Activated CD4-positive, alpha-beta memory T cell treated with anti-CD3 and anti-CD28 coated beads, Interleukin-2, amount 10 ng/mL, durations not matched to agents 7 days and 5 days (primary cell): ENCODE results near the gene ZNF593. TPM values are rescaled to one million over a fixed set of nuclear protein-coding genes. Genes with fewer than 3 reads are reported as not detected.

Experiments
- CTCF ChIA-PET: fragments of 350-600 bp; sonication (Branson Sonifier 250); formaldehyde crosslinking; loops from one replicate; lab custom pipeline; 2021; ENCODE audit warnings: antibody characterized with exemption, inconsistent platforms; lab: Charles Lee
- POLR2A ChIA-PET: fragments of 350-600 bp; sonication (Branson Sonifier 250); formaldehyde crosslinking; loops from one replicate; lab custom pipeline; 2021; ENCODE audit warnings: antibody characterized with exemption; lab: Charles Lee
- DNase-seq: peaks from one replicate; pipeline ENCODE4 v3.0.0-alpha.2; 2020
- H3K27ac Mint-ChIP-seq: one replicate; pipeline ENCODE4 v1.8.0; 2021; ENCODE audit warnings: mild to moderate bottlenecking, mixed read lengths
- H3K27me3 Mint-ChIP-seq: one replicate; pipeline ENCODE4 v1.8.0; 2021; ENCODE audit warnings: mixed read lengths
- H3K36me3 Mint-ChIP-seq: one replicate; pipeline ENCODE4 v1.8.0; 2021; ENCODE audit warnings: low read depth, mixed read lengths
- H3K4me1 Mint-ChIP-seq: one replicate; pipeline ENCODE4 v1.8.0; 2021; ENCODE audit warnings: mixed read lengths
- H3K4me3 Mint-ChIP-seq: one replicate; pipeline ENCODE4 v1.8.0; 2021; ENCODE audit warnings: mild to moderate bottlenecking, mixed read lengths
- H3K9me3 Mint-ChIP-seq: one replicate; pipeline ENCODE4 v1.8.0; 2021; ENCODE audit warnings: mixed read lengths
- total RNA-seq, 2 experiments: library from RNA; stranded (reverse); gene quantifications; one replicate each; pipeline ENCODE4 v1.2.3, GENCODE V29; 2021

ZNF593 gene
- total RNA-seq, 2 experiments from 2014 or later: 20.3 to 22.9 TPM

- H3K27me3 Mint-ChIP-seq: no peaks in the 10 kb centered on the region
- H3K4me1 Mint-ChIP-seq: no peaks in the 10 kb centered on the region
- CTCF ChIA-PET: interaction anchor here (1.3 to 3.2 kb wide), 4 partner anchors 10 to 55 kb away, joined by 3 to 13 read pairs (median 4); partner anchors contain the start of genes CEP85 and ZNF593
- H3K4me3 Mint-ChIP-seq: no peak overlapping the region
- no peaks in the 10 kb centered on the region for H3K36me3 Mint-ChIP-seq
- no peaks in the 10 kb centered on the region for H3K9me3 Mint-ChIP-seq
- no peak for DNase-seq
- no peak overlapping the region for H3K27ac Mint-ChIP-seq
- POLR2A ChIA-PET: interaction anchor here (0.7 to 1.0 kb wide), 2 partner anchors 22 to 55 kb away, joined by 3 read pairs; no protein-coding TSS in a partner anchor
Measured at GRCh38 chr1:26180010-26180506, 10.3 kb downstream of the ZNF593 start.

- ChIA-PET CTCF (interaction anchor here (1.1 to 1.6 kb wide), 3 partner anchors 12 to 50 kb away, joined by 3 to 4 read pairs (median 4); partner anchors contain the start of gene ZNF593), POLR2A (interaction anchor here (1.0 kb wide), 1 partner anchor 12 kb away, joined by 4 read pairs; the partner anchor contains the start of gene ZNF593)
- H3K4me1 Mint-ChIP-seq: no peaks in the 10 kb centered on the region
- H3K4me3 Mint-ChIP-seq: no peak overlapping the region
- H3K27ac Mint-ChIP-seq: no peak overlapping the region
- no peaks in the 10 kb centered on the region for H3K27me3 Mint-ChIP-seq
- H3K9me3 Mint-ChIP-seq: no peaks in the 10 kb centered on the region
- no peak for DNase-seq
- H3K36me3 Mint-ChIP-seq: no peaks in the 10 kb centered on the region
Measured at GRCh38 chr1:26181586-26182382, 12.1 kb downstream of the ZNF593 start.

DNA sequence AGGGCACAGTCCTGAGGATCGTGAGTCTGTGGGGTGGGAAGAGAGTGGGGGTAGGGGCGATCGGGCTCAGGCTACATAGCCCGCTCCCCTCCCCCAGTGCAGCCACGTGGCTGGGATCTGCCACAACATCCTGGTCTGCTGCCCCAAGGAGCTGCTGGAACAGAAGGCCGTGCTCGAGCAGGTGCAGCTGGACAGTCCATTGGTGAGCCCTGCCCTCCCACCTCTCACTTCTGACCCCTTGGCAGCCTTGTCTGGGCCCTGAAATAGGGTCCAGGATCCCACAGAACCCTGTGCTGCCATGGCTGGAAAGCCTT is 12.6 kb downstream of the ZNF593 start:
- no peaks in the 10 kb centered on the region for H3K4me1 Mint-ChIP-seq
- CTCF ChIA-PET: interaction anchor here (1.6 kb wide), 1 partner anchor 13 kb away, joined by 4 read pairs; the partner anchor contains the start of gene ZNF593
- no peak overlapping the region for H3K27ac Mint-ChIP-seq

DNA sequence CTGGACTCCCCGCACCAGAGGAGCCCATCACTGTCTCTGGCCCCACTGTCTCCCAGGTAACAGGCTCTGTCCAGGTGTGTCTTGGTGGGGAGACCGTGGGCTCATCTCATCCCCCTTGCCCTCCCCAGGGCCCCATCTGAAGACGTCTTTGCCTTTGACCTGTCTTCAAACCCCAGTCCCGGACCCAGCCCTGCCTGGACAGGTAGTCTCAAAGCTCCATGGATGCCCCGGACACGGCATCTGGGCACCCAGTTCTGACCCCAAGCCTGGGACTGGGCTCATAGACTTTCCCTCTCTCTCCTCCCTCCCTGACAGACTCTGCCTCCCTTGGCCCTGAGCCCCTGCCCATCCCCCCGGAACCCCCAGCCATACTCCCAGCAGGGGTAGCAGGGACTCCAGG is 14.4 kb downstream of the ZNF593 start:
- Mint-ChIP-seq H3K27ac (no peak overlapping the region), H3K4me3 (no peak overlapping the region), H3K4me1 (no peaks in the 10 kb centered on the region), H3K9me3 (no peaks in the 10 kb centered on the region), H3K27me3 (no peaks in the 10 kb centered on the region), H3K36me3 (no peaks in the 10 kb centered on the region)
- CTCF ChIA-PET: interaction anchor here (0.6 to 0.7 kb wide), 2 partner anchors 8 to 88 kb away, joined by 3 to 4 read pairs; no protein-coding TSS in a partner anchor
- POLR2A ChIA-PET: no interaction called here
- no peak for DNase-seq

More for the DNA sequence above, 12.6 kb downstream of the ZNF593 start:
- POLR2A ChIA-PET: interaction anchor here (1.0 kb wide), 1 partner anchor 13 kb away, joined by 4 read pairs; the partner anchor contains the start of gene ZNF593
- Mint-ChIP-seq H3K9me3 (no peaks in the 10 kb centered on the region), H3K4me3 (no peak overlapping the region), H3K27me3 (no peaks in the 10 kb centered on the region), H3K36me3 (no peaks in the 10 kb centered on the region)
- no peak for DNase-seq

DNA sequence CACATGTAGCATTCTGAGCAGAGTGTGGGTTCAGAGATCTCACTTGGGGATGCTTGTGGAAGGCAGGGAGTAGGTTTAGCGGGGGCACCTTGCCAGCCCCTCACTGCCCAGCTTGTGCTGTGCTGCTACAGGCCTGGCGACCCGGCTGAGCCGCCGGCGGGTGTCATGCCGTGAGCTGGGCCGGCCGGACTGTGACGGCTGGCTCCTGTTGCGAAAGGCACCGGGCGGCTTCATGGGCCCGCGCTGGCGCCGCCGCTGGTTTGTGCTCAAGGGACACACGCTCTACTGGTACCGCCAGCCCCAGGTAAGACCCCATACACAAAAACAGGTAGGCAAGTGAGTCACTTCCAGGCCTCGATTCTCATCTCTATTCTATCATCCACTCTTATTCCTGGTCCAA is 15.2 kb downstream of the ZNF593 start:
- POLR2A ChIA-PET: interaction anchor here (1.5 kb wide), 1 partner anchor 49 kb away, joined by 5 read pairs; the partner anchor contains the start of gene CEP85
- Mint-ChIP-seq H3K4me3 (no peak overlapping the region), H3K27ac (no peak overlapping the region), H3K27me3 (no peaks in the 10 kb centered on the region), H3K36me3 (no peaks in the 10 kb centered on the region), H3K4me1 (no peaks in the 10 kb centered on the region), H3K9me3 (no peaks in the 10 kb centered on the region)
- no peak for DNase-seq
- CTCF ChIA-PET: interaction anchor here (0.6 to 1.6 kb wide), 3 partner anchors 9 to 87 kb away, joined by 3 to 6 read pairs (median 4); partner anchors contain the start of gene ZNF593

- no peak for DNase-seq
- peaks cover 2% of the 10 kb centered on the region for H3K27me3 Mint-ChIP-seq
- no peaks in the 10 kb centered on the region for H3K36me3 Mint-ChIP-seq
- ChIA-PET CTCF (interaction anchor here (0.7 to 1.9 kb wide), 2 partner anchors 18 to 31 kb away, joined by 3 to 5 read pairs; partner anchors contain the start of gene ZNF593), POLR2A (interaction anchor here (1.0 to 2.5 kb wide), 2 partner anchors 15 to 46 kb away, joined by 4 to 11 read pairs; partner anchors contain the start of gene CEP85)
- H3K27ac Mint-ChIP-seq: no peak overlapping the region
- H3K4me3 Mint-ChIP-seq: no peak overlapping the region
- H3K9me3 Mint-ChIP-seq: no peaks in the 10 kb centered on the region
- peaks cover 12% of the 10 kb centered on the region for H3K4me1 Mint-ChIP-seq
Measured at GRCh38 chr1:26187882-26188281, 18.2 kb downstream of the ZNF593 start.

DNA sequence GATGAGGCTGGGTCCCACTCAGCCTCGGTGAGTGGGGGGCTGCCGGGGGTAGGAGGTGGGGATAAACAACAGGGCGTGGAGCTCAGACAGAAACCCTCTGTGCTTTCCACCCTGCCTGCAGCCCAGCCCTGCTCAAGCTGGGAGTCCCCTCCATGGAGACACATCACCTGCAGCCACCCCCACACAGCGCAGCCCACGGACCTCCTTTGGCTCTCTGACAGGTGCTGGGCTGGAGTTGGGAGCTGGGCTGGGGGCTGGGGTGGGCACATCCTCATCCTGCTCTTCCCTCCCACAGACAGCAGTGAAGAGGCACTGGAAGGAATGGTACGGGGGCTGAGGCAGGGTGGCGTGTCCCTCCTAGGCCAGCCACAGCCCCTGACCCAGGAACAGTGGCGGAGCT is 18.8 kb downstream of the ZNF593 start:
- POLR2A ChIA-PET: interaction anchor here (1.0 to 2.5 kb wide), 2 partner anchors 14 to 46 kb away, joined by 4 to 11 read pairs; partner anchors contain the start of gene CEP85
- peaks cover 2% of the 10 kb centered on the region for H3K27me3 Mint-ChIP-seq
- no peaks in the 10 kb centered on the region for H3K9me3 Mint-ChIP-seq
- H3K36me3 Mint-ChIP-seq: no peaks in the 10 kb centered on the region
- H3K27ac Mint-ChIP-seq: no peak overlapping the region
- no peak for DNase-seq
- H3K4me1 Mint-ChIP-seq: peaks cover 16% of the 10 kb centered on the region
- CTCF ChIA-PET: interaction anchor here (1.9 to 2.9 kb wide), 2 partner anchors 19 to 45 kb away, joined by 5 to 22 read pairs; partner anchors contain the start of genes CEP85 and ZNF593
- H3K4me3 Mint-ChIP-seq: no peak overlapping the region

DNA sequence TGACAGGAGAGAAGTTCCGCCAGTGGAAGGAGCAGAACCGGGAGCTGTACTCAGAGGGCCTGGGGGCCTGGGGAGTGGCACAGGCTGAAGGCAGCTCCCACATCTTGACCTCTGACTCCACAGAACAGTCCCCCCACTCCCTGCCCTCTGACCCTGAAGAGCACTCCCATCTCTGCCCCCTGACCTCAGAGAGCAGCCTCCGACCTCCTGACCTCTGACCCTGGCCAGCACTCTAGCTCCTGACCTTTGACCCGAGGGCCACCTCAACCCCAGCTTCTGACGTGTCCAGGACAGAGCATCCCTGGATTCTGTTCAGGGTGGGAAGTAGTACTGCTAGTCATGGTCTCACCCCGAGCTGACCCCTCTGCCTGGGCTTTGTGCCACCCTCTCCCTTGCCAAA is 19.6 kb downstream of the ZNF593 start:
- Mint-ChIP-seq H3K4me3 (no peak overlapping the region), H3K9me3 (no peaks in the 10 kb centered on the region), H3K4me1 (peaks cover 21% of the 10 kb centered on the region), H3K27ac (no peak overlapping the region), H3K36me3 (no peaks in the 10 kb centered on the region), H3K27me3 (peaks cover 7% of the 10 kb centered on the region)
- POLR2A ChIA-PET: interaction anchor here (1.5 to 2.5 kb wide), 2 partner anchors 45 to 173 kb away, joined by 3 to 11 read pairs; partner anchors contain the start of gene CEP85
- no peak for DNase-seq
- CTCF ChIA-PET: interaction anchor here (0.7 to 2.9 kb wide), 5 partner anchors 11 to 44 kb away, joined by 3 to 22 read pairs (median 5); partner anchors contain the start of genes CEP85 and ZNF593

DNA sequence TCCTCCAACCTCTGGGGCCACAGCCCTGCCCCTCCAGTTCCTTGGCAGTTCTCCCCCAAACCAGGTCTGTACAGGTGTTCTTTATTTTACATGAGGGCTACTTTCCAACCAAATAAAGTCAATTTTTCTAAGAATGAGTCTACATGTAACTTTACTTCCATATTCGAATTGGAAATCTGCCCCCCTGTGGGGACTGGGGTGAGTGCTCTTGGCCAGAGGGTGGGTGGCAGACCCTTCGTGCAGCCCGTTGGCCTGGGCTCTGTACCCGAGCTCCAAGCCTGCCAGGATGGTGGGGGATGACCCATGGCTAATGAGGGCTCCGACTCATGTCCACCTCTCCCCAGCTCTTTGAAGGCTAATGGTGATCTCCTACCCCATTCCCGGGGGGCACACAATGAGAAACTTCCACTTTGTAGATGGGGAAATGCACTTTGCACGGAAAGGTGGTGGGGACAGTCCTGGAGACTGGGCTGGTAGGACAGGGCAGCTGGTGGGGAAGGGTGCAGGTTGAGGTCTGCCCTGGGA is 20.1 kb downstream of the ZNF593 start:
- ChIA-PET POLR2A (interaction anchor here (1.5 to 2.5 kb wide), 2 partner anchors 45 to 172 kb away, joined by 3 to 11 read pairs; partner anchors contain the start of gene CEP85), CTCF (interaction anchor here (0.7 to 2.9 kb wide), 4 partner anchors 11 to 44 kb away, joined by 3 to 22 read pairs (median 4); partner anchors contain the start of genes CEP85 and ZNF593)
- no peak overlapping the region for H3K27ac Mint-ChIP-seq
- no peaks in the 10 kb centered on the region for H3K9me3 Mint-ChIP-seq
- no peaks in the 10 kb centered on the region for H3K36me3 Mint-ChIP-seq
- peaks cover 7% of the 10 kb centered on the region for H3K27me3 Mint-ChIP-seq
- H3K4me1 Mint-ChIP-seq: peaks cover 21% of the 10 kb centered on the region
- no peak overlapping the region for H3K4me3 Mint-ChIP-seq
- DNase-seq: no peak

- Mint-ChIP-seq H3K27ac (no peak within 1 kb of the TSS), H3K4me1 (peaks cover 21% of the 10 kb centered on the region), H3K27me3 (peaks cover 9% of the 10 kb centered on the region), H3K9me3 (no peaks in the 10 kb centered on the region), H3K36me3 (no peaks in the 10 kb centered on the region), H3K4me3 (no peak within 1 kb of the TSS)
- DNase-seq: no peak
- POLR2A ChIA-PET: interaction anchor here (1.5 to 2.5 kb wide), 2 partner anchors 44 to 172 kb away, joined by 3 to 11 read pairs; partner anchors contain the start of gene CEP85
- CTCF ChIA-PET: interaction anchor here (1.7 to 2.9 kb wide), 2 partner anchors 20 to 43 kb away, joined by 3 to 22 read pairs; partner anchors contain the start of gene CEP85
Measured at GRCh38 chr1:26190373-26190987, 20.8 kb downstream of the ZNF593 start, which contains the start of gene CATSPER4. Gene CATSPER4, plus strand, starts transcription at chr1:26190602. Its CDS starts 26 bp downstream, at chr1:26190628.

- POLR2A ChIA-PET: interaction anchor here (1.3 kb wide), 1 partner anchor 17 kb away, joined by 3 read pairs; no protein-coding TSS in a partner anchor
- CTCF ChIA-PET: interaction anchor here (0.7 to 1.4 kb wide), 3 partner anchors 22 to 135 kb away, joined by 3 to 5 read pairs (median 3); partner anchors contain the start of genes CEP85 and ZNF593
- Mint-ChIP-seq H3K27ac (no peak overlapping the region), H3K9me3 (no peaks in the 10 kb centered on the region), H3K4me3 (no peak overlapping the region), H3K36me3 (no peaks in the 10 kb centered on the region), H3K27me3 (peaks cover 14% of the 10 kb centered on the region), H3K4me1 (peaks cover 21% of the 10 kb centered on the region)
- peak; percentile 34 for DNase-seq
Measured at GRCh38 chr1:26191739-26192138, 22.0 kb downstream of the ZNF593 start.
